Measurements from ENCODE around the gene BLACAT1.

DNA sequence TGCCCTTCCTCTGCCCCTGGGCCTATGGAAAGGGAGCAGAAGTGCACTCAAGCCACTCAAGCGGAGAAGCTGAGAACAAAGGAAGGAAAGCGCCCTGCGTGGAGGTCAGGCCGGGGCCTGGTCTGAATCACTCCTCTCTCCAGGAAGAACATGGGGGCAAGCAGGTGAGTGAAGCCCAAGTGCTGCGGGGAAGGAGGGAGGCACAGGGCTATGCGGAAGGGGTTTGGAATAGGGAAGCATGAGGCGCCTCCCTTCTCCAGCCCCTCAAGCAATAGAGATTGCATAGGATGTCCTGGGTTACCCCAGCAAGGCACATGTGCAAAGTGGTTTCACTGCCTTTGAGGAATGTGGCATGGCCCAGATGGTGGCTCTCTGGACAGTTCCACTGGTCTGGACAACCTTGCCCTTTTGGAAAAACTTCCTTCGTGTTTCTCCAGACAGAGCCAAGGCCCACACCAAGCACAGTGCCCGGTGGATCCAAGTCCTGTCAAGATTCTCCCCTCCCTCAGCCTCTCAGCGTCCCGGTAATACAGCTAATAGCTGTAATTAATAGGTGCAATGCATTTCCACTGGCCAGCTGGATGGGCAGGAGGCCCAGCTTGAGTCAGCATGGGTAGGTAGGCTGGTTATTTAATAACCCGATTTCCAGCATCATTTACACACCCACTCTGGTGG, 13.7 kb downstream of the BLACAT1 start:
- TF ChIP-seq, protein P1, sequence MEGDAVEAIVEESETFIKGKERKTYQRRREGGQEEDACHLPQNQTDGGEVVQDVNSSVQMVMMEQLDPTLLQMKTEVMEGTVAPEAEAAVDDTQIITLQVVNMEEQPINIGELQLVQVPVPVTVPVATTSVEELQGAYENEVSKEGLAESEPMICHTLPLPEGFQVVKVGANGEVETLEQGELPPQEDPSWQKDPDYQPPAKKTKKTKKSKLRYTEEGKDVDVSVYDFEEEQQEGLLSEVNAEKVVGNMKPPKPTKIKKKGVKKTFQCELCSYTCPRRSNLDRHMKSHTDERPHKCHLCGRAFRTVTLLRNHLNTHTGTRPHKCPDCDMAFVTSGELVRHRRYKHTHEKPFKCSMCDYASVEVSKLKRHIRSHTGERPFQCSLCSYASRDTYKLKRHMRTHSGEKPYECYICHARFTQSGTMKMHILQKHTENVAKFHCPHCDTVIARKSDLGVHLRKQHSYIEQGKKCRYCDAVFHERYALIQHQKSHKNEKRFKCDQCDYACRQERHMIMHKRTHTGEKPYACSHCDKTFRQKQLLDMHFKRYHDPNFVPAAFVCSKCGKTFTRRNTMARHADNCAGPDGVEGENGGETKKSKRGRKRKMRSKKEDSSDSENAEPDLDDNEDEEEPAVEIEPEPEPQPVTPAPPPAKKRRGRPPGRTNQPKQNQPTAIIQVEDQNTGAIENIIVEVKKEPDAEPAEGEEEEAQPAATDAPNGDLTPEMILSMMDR (IDR thresholded peaks at IDR 0.05 in 8 of 11, conservative IDR thresholded peaks at IDR 0.05 in 3 of 11): no peak
- TF ChIP-seq POLR2AphosphoS5 (IDR thresholded peaks at IDR 0.05): no peak

All from spleen (tissue), 7 donors.